Coronary artery (tissue), 2 donors: ENCODE measurements around the gene HS3ST4.

Experiments
- DNase-seq: peaks from one replicate; pipeline ENCODE4 v3.0.0-alpha.2; 2017; ENCODE audit warnings: low spot score
- H3K27ac ChIP-seq, 2 donors: fragments of 200-600 bp; sonication (generic); one replicate each; pipeline ENCODE4 v1.5.1; 2016 to 2019
- H3K4me3 ChIP-seq: fragments of 200-600 bp; sonication (generic); 2 replicates; pipeline ENCODE4 v1.5.1; 2016; ENCODE audit warnings: mild to moderate bottlenecking, moderate library complexity
- CTCF ChIP-seq: fragments of 200-600 bp; sonication (generic); IDR thresholded peaks from one replicate; pipeline ENCODE4 v1.5.1; 2019; ENCODE audit warnings: antibody characterized with exemption

Gene HS3ST4

GRCh38 chr16:25709213-25709612 is 17.5 kb downstream of the HS3ST4 start:
- no peak overlapping the region for H3K27ac ChIP-seq
- no peak for DNase-seq
- H3K4me3 ChIP-seq: no peak overlapping the region
- no peak for TF ChIP-seq CTCF

- TF ChIP-seq CTCF: no peak
- H3K27ac ChIP-seq: no peak overlapping the region
- DNase-seq: no peak
Measured at GRCh38 chr16:25713785-25714570, 22.2 kb downstream of the HS3ST4 start.

GRCh38 chr16:25716186-25716585 is 24.4 kb downstream of the HS3ST4 start:
- Histone ChIP-seq H3K4me3 (no peak overlapping the region), H3K27ac (no peak overlapping the region)
- no peak for DNase-seq
- no peak for TF ChIP-seq CTCF

More at GRCh38 chr16:25713785-25714570, 22.2 kb downstream of the HS3ST4 start:
- H3K4me3 ChIP-seq: no peak overlapping the region

GRCh38 chr16:25721439-25721838 is 29.7 kb downstream of the HS3ST4 start:
- H3K4me3 ChIP-seq: no peak overlapping the region
- no peak for TF ChIP-seq CTCF
- H3K27ac ChIP-seq: no peak overlapping the region
- DNase-seq: no peak

- no peak for DNase-seq
- Histone ChIP-seq H3K27ac (no peak overlapping the region), H3K4me3 (no peak overlapping the region)
- TF ChIP-seq CTCF: no peak
Measured at GRCh38 chr16:25726430-25727098, 34.8 kb downstream of the HS3ST4 start.

GRCh38 chr16:25729188-25729915 is 37.6 kb downstream of the HS3ST4 start:
- Histone ChIP-seq H3K27ac (no peak overlapping the region), H3K4me3 (no peak overlapping the region)
- no peak for TF ChIP-seq CTCF
- DNase-seq: no peak
